Cardiac muscle cell (in vitro differentiated cells and primary cell): ENCODE measurements around the gene SV2C. TPM values are rescaled to one million over a fixed set of nuclear protein-coding genes. Genes with fewer than 3 reads are reported as not detected.
A peak's percentile ranks its signal among the peaks of the same experiment; 100 is the strongest.

ENCODE experiments used
- DNase-seq, 2 donors: peaks; one replicate each; pipeline versions ENCODE4 v3.0.0 to v3.0.0-alpha.2; 2010 to 2017; ENCODE audit warnings: low read depth in 1 of 2, low spot score in 1 of 2
- H3K27ac ChIP-seq: fragments of 200-600 bp; sonication (generic); 2 replicates; pipeline ENCODE4 v1.5.1; 2016
- H3K27me3 ChIP-seq: fragments of 200-600 bp; sonication (generic); 2 replicates; pipeline ENCODE4 v1.6.0; 2016; ENCODE audit warnings: control low read depth
- H3K36me3 ChIP-seq: fragments of 200-600 bp; sonication (generic); 2 replicates; pipeline ENCODE4 v1.5.1; 2016; ENCODE audit warnings: control low read depth
- H3K4me1 ChIP-seq: fragments of 200-600 bp; sonication (generic); 2 replicates; pipeline ENCODE4 v1.8.1; 2017; ENCODE audit warnings: low read depth, mild to moderate bottlenecking, mixed run types
- H3K4me3 ChIP-seq: fragments of 200-600 bp; sonication (generic); 2 replicates; pipeline ENCODE4 v1.5.1; 2016; ENCODE audit warnings: mild to moderate bottlenecking
- H3K9me3 ChIP-seq: fragments of 200-600 bp; sonication (generic); 2 replicates; pipeline ENCODE4 v1.5.1; 2017; ENCODE audit warnings: low read depth, mild to moderate bottlenecking, control low read depth
- CTCF ChIP-seq: IDR thresholded peaks from 2 replicates; pipeline ENCODE4 v1.5.1; 2012; ENCODE audit warnings: low read depth, mild to moderate bottlenecking, low read length
- polyA plus RNA-seq: library from polyadenylated mRNA; unstranded; fragments of >200 nt; fragmentation: Nextera tagmentation; extraction: Ambion mirVana; gene quantifications from 2 replicates; pipeline ENCODE4 v1.2.1, GENCODE V29; 2016
- total RNA-seq: library from RNA; depleted of rRNA; stranded (reverse); fragments of >200 nt; gene quantifications from 2 replicates; pipeline ENCODE4 v1.2.3, GENCODE V29; 2016

The SV2C gene
- total and polyA plus RNA-seq, 2 experiments from 2014 or later: 0.13 to 0.24 TPM

GRCh38 chr5:76372323-76373054, 289.3 kb downstream of the SV2C start:
- TF ChIP-seq CTCF: no peak
- H3K27ac ChIP-seq: no peak overlapping the region
- DNase-seq: peak in 1 of 2 donors; percentile 83

GRCh38 chr5:76376148-76376865, 293.1 kb downstream of the SV2C start:
- Histone ChIP-seq H3K27me3 (no peaks in the 10 kb centered on the region), H3K4me1 (peaks cover 15% of the 10 kb centered on the region), H3K36me3 (no peaks in the 10 kb centered on the region), H3K27ac (no peak overlapping the region), H3K4me3 (no peak overlapping the region), H3K9me3 (no peaks in the 10 kb centered on the region)
- TF ChIP-seq CTCF: no peak
- DNase-seq: no peak

More at GRCh38 chr5:76372323-76373054, 289.3 kb downstream of the SV2C start:
- H3K4me1 ChIP-seq: peaks cover 4% of the 10 kb centered on the region
- H3K9me3 ChIP-seq: no peaks in the 10 kb centered on the region
- no peak overlapping the region for H3K4me3 ChIP-seq
- H3K27me3 ChIP-seq: no peaks in the 10 kb centered on the region
- no peaks in the 10 kb centered on the region for H3K36me3 ChIP-seq

- no peaks in the 10 kb centered on the region for H3K27me3 ChIP-seq
- TF ChIP-seq CTCF: no peak
- no peaks in the 10 kb centered on the region for H3K36me3 ChIP-seq
- H3K9me3 ChIP-seq: no peaks in the 10 kb centered on the region
- DNase-seq: no peak
- H3K4me3 ChIP-seq: no peak overlapping the region
- H3K27ac ChIP-seq: no peak overlapping the region
- peaks cover 15% of the 10 kb centered on the region for H3K4me1 ChIP-seq
These were observed 293.7 kb downstream of the SV2C start for GRCh38 chr5:76376866-76377230.

- H3K27me3 ChIP-seq: no peaks in the 10 kb centered on the region
- H3K4me3 ChIP-seq: no peak overlapping the region
- H3K9me3 ChIP-seq: no peaks in the 10 kb centered on the region
- no peak for TF ChIP-seq CTCF
- no peaks in the 10 kb centered on the region for H3K36me3 ChIP-seq
- H3K27ac ChIP-seq: no peak overlapping the region
- peaks cover 11% of the 10 kb centered on the region for H3K4me1 ChIP-seq
- no peak for DNase-seq
These were observed 295.2 kb downstream of the SV2C start for GRCh38 chr5:76378355-76378754.

- Histone ChIP-seq H3K4me1 (peaks cover 18% of the 10 kb centered on the region), H3K4me3 (no peak overlapping the region), H3K27ac (no peak overlapping the region), H3K27me3 (no peaks in the 10 kb centered on the region), H3K9me3 (no peaks in the 10 kb centered on the region), H3K36me3 (no peaks in the 10 kb centered on the region)
- TF ChIP-seq CTCF: no peak
- no peak for DNase-seq
These were observed 296.1 kb downstream of the SV2C start for GRCh38 chr5:76379316-76379715.
